ENCODE data around the gene NDEL1.

The NDEL1 gene

DNA sequence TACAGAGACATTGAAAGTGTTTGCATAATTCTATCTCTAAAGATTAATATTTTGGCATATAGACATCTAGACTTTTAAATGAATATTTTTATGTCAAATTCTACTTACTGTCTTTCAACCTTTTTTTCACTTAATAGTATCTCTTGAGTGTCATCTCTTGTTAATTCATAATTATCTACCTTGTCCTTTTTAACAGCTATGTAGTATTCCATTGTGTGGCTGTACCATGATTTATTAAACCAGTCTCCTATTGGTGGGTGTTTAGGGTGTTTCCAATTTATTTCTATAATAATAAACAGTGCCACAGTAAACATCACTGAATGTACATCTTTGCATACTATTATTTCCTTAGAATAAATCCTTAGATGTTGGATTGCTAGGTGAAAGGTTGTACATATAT is 21.7 kb upstream of the NDEL1 start:
- no peak for DNase-seq (ENCODE audit: low read depth in 2 of 2)

DNA sequence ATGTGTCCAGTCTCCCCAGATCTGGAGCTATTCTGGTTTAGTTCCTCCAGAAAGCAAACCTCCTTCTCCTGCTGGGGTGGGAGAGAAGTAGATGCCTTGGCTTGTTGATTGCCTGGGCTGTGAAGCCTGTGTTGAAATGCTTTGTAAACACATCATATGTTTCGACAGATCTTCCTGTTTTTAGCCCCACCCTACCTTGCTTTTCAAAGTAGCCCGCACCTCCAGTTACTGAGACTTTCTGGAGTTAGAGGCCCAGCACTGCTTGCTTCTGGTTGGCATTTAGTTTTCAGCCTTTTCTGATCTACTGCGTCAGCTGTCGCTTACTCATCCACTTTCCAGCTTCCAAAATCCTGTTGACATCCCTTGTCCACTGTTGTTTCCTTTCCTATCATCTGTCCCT is 17.9 kb upstream of the NDEL1 start:
- DNase-seq (ENCODE audit: low read depth in 2 of 2) = no peak

DNA sequence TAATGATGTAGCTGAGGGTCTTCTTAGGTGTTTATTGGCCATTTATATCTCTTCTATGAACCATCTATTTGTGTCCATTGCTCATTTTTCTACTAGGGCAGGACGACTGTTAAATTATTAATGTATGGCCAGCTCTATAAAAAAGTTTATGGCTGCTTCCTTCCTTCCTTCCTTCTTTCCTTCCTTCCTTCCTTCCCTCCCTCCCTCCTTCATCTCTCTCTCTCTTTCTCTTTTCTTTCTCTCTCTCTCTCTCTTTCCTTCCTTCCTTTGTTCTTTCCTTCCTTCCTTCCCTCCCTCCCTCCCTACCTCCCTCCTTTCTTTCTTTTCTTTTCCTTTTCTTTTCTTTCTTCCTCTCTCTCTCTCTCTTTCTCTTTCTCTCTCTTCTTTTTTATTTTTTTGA is 17.2 kb upstream of the NDEL1 start:
- no peak for DNase-seq (ENCODE audit: low read depth in 2 of 2)

DNA sequence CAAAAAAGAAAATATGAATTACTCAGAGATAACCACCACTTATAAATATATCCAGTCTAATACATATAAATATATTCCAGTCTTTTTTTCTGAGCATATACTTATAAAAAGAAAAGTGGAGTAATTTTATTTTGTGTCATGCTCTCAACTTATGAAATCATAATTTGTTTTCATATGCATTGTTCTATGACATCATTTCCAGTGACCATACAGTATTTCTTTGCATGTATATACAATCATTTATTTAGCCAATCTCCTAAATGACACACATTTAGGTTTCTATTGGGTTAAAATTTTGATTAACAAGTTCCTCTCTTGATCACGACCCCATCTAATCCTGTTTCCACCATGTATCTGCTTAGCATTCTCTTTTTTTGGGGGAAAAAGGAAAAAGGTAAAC is 16.4 kb upstream of the NDEL1 start:
- no peak for DNase-seq (ENCODE audit: low read depth in 2 of 2)

DNA sequence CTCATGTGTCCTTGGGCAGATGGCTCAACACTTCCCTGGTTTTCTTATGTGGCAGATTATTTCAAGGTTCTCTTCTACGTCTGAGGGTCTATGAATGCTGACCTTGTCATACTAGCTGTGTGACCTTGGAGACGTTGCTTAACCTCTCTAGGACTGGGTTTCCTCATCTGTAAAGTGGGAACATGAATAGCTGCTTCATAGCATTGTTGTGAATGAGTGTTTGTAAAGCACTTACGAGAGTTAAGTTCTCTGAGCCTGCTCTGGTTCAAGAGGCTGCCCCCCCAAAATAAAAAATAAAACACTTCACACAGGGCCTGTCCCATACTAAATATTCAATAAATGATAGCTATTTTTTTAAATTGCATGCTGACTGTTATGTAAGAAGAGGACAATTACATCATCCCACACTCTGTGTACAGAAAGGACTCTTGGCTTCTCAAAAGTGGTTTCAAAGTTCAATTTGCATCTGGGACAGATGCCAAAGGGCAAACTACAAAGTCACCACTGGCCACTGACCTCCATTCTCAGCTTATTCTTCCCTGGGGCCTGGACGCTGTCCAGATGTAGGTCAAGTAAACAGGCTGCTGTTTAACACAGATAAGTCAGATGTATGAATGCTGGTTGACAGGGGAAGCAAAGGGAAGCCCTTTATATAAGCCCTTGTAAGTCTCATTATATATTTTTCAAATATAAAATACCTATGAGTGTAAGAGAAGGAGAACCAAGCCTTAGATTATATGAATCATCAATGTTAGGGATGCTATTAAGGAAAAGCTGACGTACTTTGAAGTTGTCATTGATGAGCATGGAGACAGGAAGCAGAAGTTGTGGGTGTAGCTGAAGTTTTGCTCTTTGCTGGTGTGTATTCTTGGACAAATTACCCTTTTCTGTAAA is 15.4 kb upstream of the NDEL1 start:
- no peak for DNase-seq (ENCODE audit: low read depth in 2 of 2)

DNA sequence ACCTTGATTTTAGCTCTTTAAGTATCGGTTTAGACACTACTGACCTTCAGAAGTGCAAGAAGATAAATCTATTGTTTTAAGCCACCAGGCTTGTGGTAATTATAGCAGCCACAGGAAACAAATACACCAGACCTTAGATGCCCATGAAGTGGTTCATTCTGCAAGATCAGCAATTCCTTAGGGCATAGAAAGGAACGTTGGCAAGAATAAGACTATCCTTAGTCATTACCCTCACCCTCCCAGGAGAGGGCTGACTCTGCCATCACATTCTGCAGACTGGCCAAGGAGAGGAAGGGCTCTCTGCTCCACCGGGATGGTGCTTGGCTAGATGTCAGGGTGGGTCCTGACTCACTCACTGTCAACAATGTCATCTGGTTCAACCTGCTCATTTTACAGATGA is 14.1 kb upstream of the NDEL1 start:
- no peak for DNase-seq (ENCODE audit: low read depth in 2 of 2)

DNA sequence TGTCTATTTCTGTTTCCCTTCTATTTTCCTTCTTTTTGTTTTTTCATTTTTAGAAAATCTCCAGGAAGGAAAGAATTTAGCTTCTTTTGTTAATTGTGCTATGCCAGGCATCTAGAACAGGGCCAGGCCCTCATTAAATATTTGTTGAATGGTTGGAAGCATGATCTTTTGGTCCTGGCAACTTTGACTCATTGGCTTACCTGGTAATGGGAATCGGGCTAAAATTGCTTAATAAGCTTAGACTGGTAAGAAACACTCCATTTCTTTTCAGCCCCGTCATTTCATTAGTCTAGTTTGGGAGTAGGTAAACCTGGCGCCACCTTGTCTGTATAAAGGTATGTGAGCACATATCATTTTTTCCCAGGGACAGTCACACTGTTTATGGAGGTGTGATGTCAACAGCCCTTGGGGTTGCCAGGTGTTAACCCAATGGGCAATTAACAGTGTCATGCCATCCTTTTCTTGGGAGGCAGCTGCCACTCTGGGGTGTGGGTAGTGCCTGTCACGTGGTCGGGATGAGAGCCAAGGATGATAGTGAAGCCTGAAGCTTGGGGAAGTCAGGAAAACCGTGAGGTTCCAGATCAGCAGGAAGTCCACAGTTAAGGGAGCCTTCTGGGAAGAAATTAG is 9.5 kb upstream of the NDEL1 start:
- DNase-seq (ENCODE audit: low read depth in 2 of 2) = no peak

DNA sequence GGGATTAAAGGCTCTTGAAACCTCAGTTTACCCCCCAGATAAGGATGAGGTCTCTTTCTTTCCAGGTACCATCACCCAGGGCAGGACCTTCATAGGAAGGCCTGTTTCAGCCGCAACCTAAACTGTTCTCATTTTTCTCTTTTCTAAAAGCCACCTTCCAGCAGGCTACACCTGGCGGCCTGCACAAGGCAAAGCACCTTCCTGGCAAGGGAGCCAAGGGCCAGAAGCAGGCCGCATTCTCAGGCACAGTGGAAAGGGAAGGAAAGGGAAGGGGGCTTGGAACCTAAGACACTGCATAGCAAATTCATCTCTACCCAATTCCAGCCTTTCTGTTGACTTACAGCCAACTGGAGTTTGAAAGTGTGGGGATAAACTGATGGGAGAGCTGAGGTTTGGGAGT is 8.9 kb upstream of the NDEL1 start:
- no peak for DNase-seq (ENCODE audit: low read depth in 2 of 2)

DNA sequence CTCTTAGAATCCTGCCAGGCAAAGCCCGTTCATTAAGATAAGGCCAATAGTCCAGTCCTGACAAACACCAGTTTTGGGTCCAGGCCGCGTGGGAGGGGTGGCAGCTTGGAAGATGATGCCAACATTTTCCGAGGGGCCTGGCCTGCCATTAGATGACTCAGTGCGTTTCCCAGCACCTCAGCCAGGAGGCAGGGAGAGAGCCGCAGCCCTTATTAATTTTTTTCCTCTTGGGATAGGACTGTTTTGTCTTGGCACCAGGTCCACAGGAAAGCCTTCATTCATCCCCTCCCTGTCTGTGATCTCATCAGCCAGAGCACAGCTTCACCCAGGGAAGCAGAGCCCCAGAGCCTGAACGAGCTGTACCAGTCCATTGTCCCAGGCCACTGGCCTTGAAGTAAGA is 4.7 kb upstream of the NDEL1 start:
- no peak for DNase-seq (ENCODE audit: low read depth in 2 of 2)

DNA sequence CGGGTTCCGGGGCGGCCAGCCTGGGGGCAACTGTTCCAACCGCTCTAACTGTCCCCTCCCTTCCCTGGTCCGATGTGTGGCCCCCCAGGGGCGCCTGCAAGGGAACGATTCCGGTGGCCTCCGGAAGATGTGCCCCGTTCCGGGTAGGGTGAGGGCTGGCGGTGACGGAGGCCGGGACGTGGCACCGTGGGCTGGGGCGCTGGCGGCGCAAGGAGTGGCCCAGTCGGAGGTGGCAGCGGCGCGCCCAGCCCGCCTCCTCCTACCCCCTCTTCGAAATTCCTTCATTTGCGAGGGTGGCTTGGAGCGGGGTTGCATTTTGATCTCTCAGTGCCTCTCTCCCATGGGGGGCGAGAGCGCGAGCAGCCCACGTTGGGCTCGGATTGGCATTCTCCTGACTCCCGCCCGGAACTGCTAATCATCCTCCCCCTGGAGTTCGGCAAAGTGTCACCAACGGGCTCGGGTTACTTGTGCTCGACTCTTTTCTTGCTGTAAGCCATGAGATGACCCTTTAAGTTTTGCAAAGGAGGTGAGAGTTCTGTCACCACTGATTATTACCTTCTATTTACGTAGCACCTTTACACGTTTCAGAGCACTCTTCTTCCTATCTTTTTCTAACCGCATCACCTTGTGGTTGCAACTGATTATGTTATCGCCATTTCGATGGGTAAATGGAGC is 622 bp downstream of the NDEL1 start:
- DNase-seq (ENCODE audit: low read depth in 2 of 2) = peak; percentile 16 to 21

DNA sequence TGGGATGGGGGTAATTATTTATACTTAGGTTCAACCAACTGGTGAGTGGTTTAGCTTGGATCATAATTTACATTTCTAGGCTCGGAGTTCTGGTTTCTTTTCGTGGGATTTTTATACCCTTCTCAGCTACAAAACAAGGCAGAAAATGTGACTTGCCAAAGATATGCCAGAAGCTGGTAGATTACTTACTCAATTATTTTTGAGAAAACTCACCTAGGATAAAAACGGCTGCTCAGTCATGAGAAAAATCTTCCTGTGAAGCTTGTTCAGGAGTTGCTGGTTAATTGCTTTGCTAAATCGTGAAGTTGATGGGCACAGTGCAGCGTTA is 1.1 kb downstream of the NDEL1 start:
- DNase-seq (ENCODE audit: low read depth in 2 of 2) = no peak

DNA sequence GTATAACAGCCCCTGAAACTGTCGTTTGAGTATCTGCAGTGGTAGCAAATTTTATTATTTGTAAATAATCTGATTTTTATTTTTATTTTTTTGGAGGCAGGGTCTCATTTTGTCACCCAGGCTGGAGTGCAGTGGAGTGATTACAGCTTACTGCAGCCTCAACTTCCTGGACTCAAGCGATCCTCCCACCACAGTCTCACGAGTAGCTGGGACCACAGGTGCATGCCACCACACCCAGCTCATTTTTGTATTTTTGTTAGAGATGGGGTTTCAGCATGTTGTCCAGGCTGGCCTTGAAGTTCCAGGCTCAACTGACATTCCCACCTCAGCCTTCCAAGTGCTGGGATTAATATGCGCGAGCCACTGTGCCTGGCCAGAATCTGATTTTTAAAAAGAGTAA is 2.8 kb downstream of the NDEL1 start:
- DNase-seq (ENCODE audit: low read depth in 2 of 2) = no peak

DNA sequence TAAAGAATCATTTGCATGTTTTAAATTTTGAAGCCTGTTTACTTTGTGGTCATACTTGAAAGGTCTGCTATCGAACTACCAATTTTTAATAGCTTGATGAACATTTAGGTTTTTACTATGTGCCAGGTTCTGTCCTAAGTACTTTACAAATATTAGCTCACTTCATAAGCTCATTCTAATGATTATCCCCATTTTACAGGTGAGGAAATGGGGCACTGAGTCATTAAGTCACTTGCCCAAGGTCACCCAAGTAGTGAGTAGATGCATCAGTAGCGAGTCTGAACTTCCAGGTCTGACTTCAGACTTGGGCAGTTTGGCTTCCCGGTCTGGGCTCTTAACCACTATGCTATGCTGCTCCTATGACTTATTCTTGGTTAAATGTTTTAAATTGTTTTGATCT is 4.0 kb downstream of the NDEL1 start:
- no peak for DNase-seq (ENCODE audit: low read depth in 2 of 2)

DNA sequence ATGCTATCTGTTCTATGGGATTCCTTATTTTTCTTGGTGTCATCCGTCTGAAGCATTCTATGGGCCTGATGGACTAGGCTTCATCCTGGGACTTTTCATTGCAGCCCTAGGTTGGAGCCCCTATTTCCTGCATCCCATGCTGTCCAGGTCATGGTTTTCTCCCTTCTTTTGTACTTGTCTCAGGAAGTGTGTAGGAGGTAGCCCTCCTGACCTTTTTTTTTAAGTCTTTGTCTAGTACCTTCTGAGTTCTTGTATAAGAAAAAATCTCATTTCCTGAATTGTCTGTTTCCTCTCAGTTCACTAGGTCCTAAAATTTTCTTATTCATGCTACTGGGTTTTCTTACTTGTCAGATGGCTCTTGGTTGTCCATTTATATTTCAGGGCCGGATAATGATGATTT is 6.0 kb downstream of the NDEL1 start:
- no peak for DNase-seq (ENCODE audit: low read depth in 2 of 2)

DNA sequence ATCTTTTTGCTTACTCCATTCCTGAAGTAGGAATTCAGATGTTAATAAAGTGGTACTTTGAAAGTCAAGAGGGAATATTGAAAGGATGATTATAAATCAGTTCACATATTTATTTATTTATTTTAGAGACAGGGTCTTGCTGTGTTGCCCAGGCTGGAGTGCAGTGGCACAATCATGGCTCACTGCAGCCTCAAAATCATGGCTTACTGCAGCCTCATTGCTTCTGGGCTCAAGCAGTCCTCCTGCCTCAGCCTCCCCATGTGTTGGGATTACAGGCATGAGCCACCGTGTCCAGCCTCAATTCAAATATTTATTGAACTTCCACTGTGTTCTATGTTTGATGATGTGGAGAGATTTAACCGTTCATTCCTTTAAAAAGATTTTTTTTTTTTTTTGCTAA is 6.6 kb downstream of the NDEL1 start:
- no peak for DNase-seq (ENCODE audit: low read depth in 2 of 2)

DNA sequence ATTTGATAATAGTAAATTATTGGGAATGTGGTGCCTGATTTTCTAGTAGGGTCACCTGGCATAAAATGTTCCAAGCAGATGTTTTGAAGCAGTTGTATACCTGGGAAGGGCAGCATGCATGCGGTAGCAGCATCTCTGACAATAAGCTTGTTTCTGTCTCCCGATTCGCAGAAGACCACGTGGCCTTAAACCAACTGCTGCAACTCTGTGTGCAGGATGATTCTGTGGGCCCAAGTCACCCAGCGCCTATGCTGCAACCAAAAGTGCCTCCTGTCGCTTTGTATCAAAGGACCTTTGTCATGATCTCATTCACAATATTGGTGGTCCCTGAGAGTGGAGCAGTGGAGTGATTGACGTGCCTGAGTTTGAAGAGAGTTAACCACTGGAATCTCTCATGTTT is 8.1 kb downstream of the NDEL1 start:
- DNase-seq (ENCODE audit: low read depth in 2 of 2) = no peak

DNA sequence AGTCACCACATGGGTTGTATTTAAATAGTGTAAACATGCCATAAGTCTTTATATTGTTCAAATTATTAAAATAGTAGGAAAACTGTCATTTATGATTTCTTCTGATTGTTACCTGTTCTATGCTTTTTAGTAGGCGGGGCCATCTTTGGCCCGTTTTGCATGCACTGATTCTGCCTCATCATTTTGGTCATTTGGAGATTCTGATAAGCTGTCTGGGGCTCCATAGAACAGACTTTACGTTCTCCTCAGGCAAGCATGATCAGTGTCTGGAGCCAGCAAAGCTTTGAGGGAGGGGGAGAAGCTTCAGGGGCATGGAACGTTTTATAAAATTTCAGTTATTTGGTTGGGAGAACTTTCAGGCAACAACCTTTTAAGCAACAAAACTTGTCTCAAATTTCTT is 8.8 kb downstream of the NDEL1 start:
- DNase-seq (ENCODE audit: low read depth in 2 of 2) = no peak

DNA sequence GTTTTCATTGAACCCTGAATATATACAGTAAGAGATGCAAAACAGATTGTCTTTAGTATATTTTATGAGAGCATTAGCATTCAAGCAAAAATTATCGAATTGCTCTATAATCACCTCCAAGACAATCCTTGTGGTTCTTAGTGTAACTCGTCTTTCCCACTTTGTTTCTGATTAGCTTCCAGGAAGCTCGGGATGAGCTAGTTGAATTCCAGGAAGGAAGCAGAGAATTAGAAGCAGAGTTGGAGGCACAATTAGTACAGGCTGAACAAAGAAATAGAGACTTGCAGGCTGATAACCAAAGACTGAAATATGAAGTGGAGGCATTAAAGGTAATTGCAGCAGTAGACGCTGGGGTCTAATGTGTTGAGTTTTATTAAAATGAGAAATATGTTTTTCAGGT is 9.9 kb downstream of the NDEL1 start:
- no peak for DNase-seq (ENCODE audit: low read depth in 2 of 2)

DNA sequence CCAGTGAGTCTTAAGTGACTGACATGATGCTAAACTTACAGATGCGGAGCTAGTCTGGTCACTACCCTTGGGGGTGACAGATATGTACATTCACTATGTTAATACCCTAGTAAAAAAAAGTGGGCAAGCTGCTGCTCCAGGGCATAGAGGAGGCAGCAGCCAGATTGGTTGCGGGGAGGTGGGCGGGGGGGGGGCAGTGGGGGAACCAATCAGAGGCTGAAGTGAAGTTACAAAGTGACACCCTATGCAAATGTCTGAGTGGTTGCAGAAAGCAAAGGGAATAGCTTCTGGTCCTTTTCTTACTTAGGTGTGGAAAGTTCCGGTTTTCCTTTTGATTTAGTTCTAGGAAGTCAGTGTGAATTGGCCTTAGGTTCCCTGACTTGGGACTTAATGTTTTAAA is 12.1 kb downstream of the NDEL1 start:
- no peak for DNase-seq (ENCODE audit: low read depth in 2 of 2)

DNA sequence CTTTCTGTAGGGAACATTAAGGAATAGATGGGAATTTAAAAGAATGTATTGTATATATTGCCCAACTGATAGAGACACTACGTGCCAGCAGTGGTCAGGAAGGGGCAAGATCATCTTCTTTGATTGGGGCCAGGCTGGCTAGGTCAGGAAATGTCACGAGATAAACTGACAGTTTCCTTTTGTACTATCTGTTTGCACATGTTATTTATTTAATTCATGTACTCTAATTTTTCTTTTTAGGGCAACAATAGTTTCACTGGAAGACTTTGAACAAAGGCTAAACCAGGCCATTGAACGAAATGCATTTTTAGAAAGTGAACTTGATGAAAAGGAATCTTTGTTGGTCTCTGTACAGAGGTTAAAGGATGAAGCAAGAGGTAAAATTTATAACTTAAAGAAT is 12.6 kb downstream of the NDEL1 start:
- no peak for DNase-seq (ENCODE audit: low read depth in 2 of 2)

DNA sequence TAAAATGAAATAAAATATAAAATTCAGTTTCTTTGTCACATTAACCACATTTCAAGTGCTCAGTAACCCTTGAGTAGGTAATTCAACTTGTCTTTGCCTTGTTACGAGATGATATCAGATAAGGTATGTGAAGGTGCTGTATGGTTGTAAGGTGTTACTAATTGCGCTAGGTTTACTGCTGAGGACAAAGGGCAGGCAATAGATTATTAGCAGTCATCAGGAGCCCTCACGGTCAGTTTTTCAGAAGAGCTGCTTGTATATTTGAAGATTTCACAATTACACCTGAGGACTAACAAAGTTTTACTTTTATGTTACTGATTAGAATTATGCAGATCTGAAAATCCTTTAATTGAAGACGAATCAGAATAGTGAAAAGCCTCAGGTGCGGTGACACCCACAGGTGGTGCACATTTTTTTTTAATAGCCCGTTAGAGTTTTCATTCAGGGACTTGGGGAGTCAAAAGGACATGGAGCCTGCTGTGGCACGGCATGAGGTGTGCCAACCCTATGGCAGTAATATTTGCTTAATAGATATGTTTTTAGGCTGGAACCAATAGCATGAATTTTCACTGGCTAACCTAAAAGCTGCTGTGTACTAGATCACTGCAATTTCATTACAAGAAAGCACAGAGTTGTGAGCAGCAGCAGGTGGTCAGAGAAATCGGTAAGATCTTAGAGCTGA is 16.4 kb downstream of the NDEL1 start:
- no peak for DNase-seq (ENCODE audit: low read depth in 2 of 2)

DNA sequence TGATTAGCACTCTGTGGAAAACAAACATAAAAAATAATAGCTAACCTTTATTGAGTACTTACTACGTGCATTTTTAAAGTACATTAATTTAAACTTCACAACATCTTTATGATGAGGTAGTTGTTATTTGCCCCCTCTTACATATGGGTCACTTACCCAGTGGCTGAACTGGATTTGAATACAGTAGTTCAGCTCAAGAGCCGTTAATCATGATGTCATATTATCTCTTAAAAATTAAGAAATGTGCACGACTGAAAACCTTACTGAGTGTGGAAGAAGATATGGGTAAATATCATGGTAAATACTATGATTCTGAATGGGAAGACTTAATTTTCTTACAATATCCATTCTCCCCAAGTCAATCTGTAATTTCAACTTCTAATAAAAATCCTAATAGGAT is 17.6 kb downstream of the NDEL1 start:
- DNase-seq (ENCODE audit: low read depth in 2 of 2) = no peak

Measured in fibroblast of skin of left quadriceps (primary cell).